ENCODE measurements around the gene SP6. TPM values are rescaled to one million over a fixed set of nuclear protein-coding genes. Genes with fewer than 3 reads are reported as not detected.

SP6 gene
- 1 to 10 TPM; 1.6 to 3.0 (median 2.5) TPM for polyA plus RNA-seq (ENCODE audit: insufficient read length in 4 of 4)

GRCh38 chr17:47850692-47851573 lies at the start of gene SP6:
Gene SP6, minus strand, starts transcription at chr17:47851163. Its CDS starts 2,734 bp downstream, at chr17:47848429.
- no peak for DNase-seq (ENCODE audit: low read depth in 4 of 4, low spot score in 3 of 4)

GRCh38 chr17:47899643-47900042 lies 48.7 kb upstream of the SP6 start:
- no peak for DNase-seq (ENCODE audit: low read depth in 4 of 4, low spot score in 3 of 4)

DNA sequence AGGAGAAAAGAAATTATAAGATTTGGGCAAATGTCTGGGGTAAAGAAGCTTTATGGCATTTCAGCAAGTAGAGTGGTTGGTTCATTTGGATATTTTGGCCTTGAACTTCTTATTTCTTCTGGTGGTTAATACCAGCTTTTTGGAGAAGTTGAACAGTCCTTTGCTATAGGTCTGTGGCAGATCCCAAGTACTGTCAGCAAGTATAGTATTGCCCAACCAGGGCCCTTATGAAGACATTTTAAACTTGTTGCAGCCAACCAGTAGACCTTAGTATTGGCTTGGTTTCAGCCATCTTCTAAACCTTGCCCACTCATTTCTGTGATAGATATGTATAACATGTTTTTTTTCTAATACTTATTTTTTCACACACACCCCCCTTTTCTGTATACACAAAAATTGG lies 47.3 kb upstream of the SP6 start:
- DNase-seq (ENCODE audit: low read depth in 4 of 4, low spot score in 3 of 4) = no peak

DNA sequence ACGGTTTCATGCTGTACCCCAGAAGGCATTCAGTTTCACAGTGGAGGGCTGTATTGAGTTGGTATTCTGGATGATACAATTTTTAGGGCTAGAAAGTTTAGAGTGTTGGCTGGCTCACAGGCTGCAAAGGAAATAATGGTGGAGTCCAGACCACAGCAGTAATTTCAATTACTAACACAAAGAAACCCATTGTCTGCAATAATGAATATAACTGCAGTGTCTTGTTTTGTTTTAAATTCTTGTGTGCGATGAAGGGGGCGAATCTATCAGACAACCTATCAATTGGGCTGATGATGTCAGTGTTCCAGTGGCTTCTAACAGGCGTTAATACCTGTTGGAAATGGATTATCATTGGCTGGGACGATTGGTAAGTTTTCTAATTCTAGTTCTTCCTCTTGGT lies 46.6 kb upstream of the SP6 start:
- DNase-seq (ENCODE audit: low read depth in 4 of 4, low spot score in 3 of 4) = no peak

DNA sequence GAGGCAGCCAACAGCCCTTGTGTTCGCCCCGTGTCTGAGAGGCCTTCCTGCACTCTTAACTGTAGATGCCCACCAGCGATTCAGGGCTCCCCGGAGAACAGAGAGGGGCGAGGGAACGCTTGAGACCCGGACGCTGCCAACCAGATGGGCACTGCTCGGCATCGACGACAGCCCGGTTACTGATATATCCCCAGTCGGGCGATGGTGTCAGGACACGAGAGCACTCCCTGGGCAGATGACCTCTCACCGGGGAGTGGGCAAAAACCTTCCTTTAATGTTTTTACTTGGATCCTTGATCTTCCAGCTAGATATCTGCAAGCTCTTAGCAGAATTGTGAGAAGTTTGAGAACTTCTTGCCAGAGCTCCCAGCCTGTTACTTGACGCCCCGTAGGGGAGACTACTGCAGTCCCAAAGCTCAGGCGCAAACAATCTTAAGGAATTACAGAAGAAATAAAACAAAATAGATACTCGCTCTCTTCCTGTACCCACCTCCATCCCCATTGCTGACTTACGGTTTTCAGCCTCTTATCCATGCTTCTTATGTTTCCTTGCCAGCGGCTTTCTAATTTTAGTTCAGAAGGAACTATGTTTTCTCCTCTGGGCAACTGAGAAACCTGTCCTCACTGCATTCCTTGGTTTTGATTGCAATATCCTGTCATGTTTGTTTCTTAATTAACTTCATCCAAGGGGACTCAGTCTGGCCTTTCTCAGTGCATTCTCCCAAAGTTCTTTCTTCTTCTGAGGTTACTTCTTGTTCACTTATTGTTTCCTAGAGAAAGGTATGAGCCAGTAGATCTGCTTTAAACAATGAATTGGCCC lies 45.9 kb upstream of the SP6 start:
- DNase-seq (ENCODE audit: low read depth in 4 of 4, low spot score in 3 of 4) = no peak

GRCh38 chr17:47895856-47896671 lies 45.1 kb upstream of the SP6 start, which contains the start of gene SP2:
Gene SP2, plus strand, starts transcription at chr17:47896236. Its CDS starts 51 bp downstream, at chr17:47896287.
- peak; percentile 100 for DNase-seq (ENCODE audit: low read depth in 4 of 4, low spot score in 3 of 4)

DNA sequence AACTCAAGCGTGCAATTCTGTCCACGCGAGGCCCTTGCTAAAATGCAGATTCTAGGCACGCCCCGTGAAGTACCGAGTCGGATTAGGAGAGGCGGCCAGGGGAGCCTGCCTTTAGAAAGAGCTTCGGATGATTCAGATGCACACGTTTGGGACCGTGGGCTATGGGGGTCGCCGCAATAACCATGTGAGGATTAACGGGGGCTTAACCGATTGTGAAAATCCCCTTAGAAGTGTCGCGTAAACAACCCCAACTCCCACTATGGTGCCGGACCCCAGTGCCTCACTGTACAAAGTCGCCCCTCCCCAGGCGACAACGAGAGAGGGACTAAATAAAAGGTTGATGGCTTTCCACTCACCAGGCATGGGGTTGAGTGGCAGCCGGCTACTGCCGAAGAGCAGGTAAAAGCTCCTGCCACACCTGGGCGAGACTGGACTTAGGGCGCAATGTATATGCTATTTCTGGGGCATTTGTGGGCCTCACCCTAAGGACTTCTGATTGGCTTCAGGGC lies 44.4 kb upstream of the SP6 start:
- DNase-seq (ENCODE audit: low read depth in 4 of 4, low spot score in 3 of 4) = no peak

- DNase-seq (ENCODE audit: low read depth in 4 of 4, low spot score in 3 of 4) = no peak
These were observed 43.8 kb upstream of the SP6 start for GRCh38 chr17:47894498-47895346.

- DNase-seq (ENCODE audit: low read depth in 4 of 4, low spot score in 3 of 4) = no peak
These were observed 40.7 kb upstream of the SP6 start for GRCh38 chr17:47891545-47892088.

GRCh38 chr17:47889734-47890529 lies 39.0 kb upstream of the SP6 start:
- DNase-seq (ENCODE audit: low read depth in 4 of 4, low spot score in 3 of 4) = peak in 2 of 4 donors; percentile 68 to 70

- DNase-seq (ENCODE audit: low read depth in 4 of 4, low spot score in 3 of 4) = no peak
These were observed 37.3 kb upstream of the SP6 start for GRCh38 chr17:47888293-47888692.

DNA sequence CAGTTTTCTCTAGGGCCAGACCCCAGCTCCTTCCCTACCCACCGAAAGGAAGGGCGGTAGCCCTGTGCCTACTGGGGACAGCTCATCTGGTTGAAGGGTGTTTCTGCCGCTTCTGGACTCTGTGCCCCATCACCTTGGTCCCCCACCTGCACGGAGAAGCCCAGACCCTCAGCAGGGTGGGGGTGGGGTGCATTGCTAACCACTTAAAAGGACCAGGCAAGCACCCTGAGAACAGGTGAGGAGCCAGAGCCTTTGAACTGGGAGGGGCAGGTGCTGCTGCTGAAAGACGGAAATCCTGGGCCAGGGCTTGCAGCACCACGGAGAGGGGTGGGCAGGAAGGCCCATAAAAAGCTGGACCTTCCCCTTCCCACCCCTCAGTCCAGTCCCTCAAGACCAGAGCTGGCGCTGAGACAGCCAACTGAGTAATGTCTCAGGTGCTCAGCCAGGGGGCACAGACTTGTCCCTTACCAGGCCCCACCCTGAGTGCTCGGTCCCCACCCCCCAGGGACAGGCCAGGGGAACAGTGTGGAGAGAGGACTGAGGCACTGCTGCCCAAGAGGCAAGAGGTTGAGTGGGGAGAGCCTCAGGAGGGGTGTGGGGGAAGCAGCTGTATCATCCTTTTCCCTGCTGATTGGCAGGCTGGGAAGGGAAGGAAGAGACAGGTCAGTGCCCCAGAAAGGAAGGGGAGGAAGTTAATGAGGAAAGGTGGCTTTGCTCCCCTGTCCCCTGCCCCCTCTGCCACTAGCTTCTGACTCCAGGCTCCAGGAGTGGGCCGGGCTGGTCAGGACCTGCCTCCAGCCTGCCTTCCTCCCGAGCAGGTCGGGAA lies 34.2 kb upstream of the SP6 start:
- no peak for DNase-seq (ENCODE audit: low read depth in 4 of 4, low spot score in 3 of 4)

GRCh38 chr17:47884427-47884740 lies 33.4 kb upstream of the SP6 start:
- no peak for DNase-seq (ENCODE audit: low read depth in 4 of 4, low spot score in 3 of 4)

DNA sequence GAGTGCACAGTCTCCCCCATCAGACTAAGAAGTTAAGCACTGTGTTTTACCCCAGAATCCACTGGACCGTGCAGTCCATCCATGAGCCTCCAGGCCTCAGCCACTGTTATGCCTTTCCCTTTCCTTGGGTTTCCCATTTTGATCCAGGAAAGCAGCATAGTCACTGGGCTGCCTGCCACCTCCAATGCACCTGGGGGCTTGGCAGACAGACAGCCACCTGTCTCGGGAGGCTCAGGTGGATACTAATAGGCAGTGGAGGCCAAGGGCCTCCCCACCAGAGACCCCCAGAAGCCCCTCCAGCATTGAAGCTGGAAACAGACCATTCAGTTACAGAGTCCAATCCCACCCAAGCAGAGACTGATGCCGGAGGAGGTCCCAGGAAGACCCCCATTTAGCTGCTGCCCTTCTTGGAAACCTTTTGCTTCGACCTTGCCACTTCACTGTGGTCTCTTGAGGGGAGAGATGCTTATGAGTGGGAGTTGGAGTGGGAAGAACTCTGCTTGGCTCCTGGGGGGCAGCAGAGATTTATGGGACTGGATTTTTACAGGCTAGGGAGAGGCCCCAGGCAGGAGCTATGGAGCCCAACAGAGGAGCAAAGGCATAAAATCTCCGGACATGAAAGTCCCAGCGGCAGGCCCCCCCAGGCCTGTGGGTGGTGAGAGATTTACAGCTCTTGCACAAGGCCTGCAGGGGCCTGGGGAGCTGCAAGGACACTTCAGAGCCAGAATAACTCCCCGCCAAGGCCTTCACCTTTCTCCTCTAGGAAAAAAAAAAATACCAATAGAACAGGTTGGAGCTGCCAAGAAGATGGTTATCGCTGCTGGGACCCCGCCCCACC lies 32.8 kb upstream of the SP6 start:
- DNase-seq (ENCODE audit: low read depth in 4 of 4, low spot score in 3 of 4) = no peak

DNA sequence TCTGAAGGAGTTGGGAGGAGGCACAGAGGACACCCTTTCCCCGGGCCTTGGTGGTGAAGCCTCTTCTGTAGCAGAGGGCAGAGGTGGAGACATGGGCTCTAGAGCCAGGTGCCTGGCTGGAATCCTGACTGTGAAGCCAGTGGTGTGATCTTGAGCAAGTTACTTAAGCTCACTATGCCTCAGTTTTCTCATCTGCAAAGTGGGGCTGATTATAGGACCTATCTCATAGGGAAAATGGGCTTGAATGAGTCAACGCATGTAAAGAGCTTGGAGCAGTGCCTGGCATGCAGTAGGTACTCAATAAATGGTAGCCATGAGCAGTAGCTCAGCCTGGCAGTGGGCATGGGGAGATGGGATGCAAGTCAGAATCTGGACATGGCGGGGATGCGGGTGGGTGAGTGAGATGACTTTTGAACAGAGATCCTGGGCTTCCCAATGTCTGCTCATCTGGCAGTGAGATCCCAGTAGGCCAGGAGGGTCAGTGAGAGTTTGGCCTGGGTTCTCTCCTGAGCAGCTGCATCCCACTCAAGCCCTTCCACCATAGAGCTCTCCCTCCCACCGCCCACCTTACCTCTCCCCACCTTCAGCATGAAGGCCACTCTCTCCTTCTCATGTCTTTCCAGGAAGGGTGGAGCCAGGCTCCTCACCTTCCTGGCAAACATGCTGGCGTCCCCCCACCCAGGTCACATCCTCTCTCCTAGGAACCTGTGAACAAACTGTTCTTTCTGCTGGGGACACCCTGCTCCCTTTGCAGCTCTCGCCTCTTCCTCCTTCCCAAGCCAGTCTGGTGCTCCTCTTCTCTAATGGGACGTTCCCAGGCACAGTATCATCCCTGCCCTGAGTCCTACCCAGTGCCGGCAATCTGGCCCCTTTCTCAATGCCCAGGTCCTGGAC lies 32.0 kb upstream of the SP6 start:
- no peak for DNase-seq (ENCODE audit: low read depth in 4 of 4, low spot score in 3 of 4)

DNA sequence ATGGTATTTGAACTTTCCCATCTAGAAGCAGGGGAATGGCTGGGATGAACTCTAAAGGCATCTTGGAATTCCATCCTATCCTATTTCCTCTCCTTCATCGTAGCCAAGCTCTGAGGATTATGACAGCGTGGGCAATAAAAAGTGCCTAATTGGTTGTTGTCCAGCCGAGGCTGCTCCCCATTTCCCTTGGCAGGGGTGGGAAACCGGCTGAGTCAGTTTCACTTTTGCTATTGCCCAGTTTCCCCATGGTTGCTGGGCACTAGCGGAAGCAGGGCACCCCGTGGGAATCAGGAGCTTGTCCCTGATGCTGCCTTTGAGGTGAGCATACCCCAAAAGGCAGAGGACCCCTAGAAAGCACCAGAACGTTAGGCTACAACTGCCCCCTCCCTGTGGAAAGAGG lies 31.3 kb upstream of the SP6 start:
- DNase-seq (ENCODE audit: low read depth in 4 of 4, low spot score in 3 of 4) = no peak

All from left renal pelvis (tissue), 4 donors.